Measurements from ENCODE around the gene SOBP.

SOBP gene

GRCh38 chr6:107645740-107646139, 155.8 kb downstream of the SOBP start:
- DNase-seq, result no peak

GRCh38 chr6:107646176-107646575, 156.3 kb downstream of the SOBP start:
- no peak for DNase-seq

GRCh38 chr6:107646776-107647438, 157.0 kb downstream of the SOBP start:
- no peak for DNase-seq

- no peak for DNase-seq
Measured at GRCh38 chr6:107647439-107647948, 157.6 kb downstream of the SOBP start.

- no peak for DNase-seq
Measured at GRCh38 chr6:107648983-107649382, 159.1 kb downstream of the SOBP start.

- no peak for DNase-seq
Measured at GRCh38 chr6:107652526-107653182, 162.7 kb downstream of the SOBP start.

- no peak for DNase-seq
Measured at GRCh38 chr6:107653183-107653580, 163.3 kb downstream of the SOBP start.

- DNase-seq, result no peak
Measured at GRCh38 chr6:107653861-107654394, 164.0 kb downstream of the SOBP start.

- DNase-seq, result no peak
Measured at GRCh38 chr6:107654764-107655163, 164.8 kb downstream of the SOBP start.

GRCh38 chr6:107655245-107655644, 165.3 kb downstream of the SOBP start:
- no peak for DNase-seq

GRCh38 chr6:107655864-107656263, 165.9 kb downstream of the SOBP start:
- no peak for DNase-seq

- no peak for DNase-seq
Measured at GRCh38 chr6:107656401-107656800, 166.5 kb downstream of the SOBP start.

GRCh38 chr6:107656883-107657282, 167.0 kb downstream of the SOBP start:
- no peak for DNase-seq

- no peak for DNase-seq
Measured at GRCh38 chr6:107657373-107657754, 167.4 kb downstream of the SOBP start.

- no peak for DNase-seq
Measured at GRCh38 chr6:107657755-107658461, 168.0 kb downstream of the SOBP start.

- DNase-seq, result no peak
Measured at GRCh38 chr6:107658920-107659865, 169.3 kb downstream of the SOBP start.

- DNase-seq, result no peak
Measured at GRCh38 chr6:107660839-107661238, 170.9 kb downstream of the SOBP start.

- DNase-seq, result no peak
Measured at GRCh38 chr6:107661291-107661690, 171.4 kb downstream of the SOBP start.

GRCh38 chr6:107662333-107662732, 172.4 kb downstream of the SOBP start:
- no peak for DNase-seq

GRCh38 chr6:107663308-107663707, 173.4 kb downstream of the SOBP start:
- no peak for DNase-seq

- no peak for DNase-seq
Measured at GRCh38 chr6:107665382-107665781, 175.5 kb downstream of the SOBP start.
